ENCODE measurements around the gene PNPLA6. TPM values are rescaled to one million over a fixed set of nuclear protein-coding genes. Genes with fewer than 3 reads are reported as not detected.

Gene PNPLA6
- total and polyA plus RNA-seq, 2 experiments from 2014 or later = 66.6 to 135 TPM

DNA sequence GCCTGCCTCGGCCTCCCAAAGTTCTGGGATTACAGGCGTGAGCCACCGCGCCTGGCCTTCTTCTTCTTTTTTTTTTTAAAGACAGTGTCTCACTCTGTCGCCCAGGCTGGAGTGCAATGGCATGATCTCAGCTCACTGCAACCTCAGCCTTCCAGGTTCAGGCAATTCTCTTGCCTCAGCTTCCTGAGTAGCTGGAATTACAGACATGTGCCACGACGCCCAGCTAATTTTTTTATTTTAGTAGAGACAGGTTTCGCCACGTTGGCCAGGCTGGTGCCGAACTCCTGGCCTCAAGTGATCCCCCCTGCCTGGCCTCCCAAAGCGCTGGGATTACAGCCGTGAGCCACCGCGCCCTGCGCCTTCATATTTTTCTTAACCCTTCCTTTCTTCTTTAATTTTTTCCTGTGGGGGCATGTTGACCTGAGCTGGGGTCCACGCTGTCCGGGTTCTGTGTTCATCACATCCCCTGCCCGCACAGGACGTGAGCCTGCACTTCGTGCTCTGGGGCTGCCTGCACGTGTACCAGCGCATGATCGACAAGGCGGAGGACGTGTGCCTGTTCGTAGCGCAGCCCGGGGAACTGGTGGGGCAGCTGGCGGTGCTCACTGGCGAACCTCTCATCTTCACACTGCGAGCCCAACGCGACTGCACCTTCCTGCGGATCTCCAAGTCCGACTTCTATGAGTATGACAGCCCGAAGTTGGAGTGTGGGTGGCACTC lies 14.1 kb downstream of the PNPLA6 start:
- Mint-ChIP-seq H3K9me3 (no peaks in the 10 kb centered on the region), H3K4me3 (0 out of 3 replicates have a peak overlapping the region, but pooled peaks have one; percentile 14), H3K4me1 (peaks cover 3% of the 10 kb centered on the region; the same call in 2 of the 3 replicates), H3K36me3 (ENCODE audit: low read depth) (peaks cover 6% of the 10 kb centered on the region), H3K27ac (no peak overlapping the region), H3K27me3 (ENCODE audit: insufficient read depth, low read depth, poor library complexity) (peaks cover 7% of the 10 kb centered on the region)
- no peaks in the 10 kb centered on the region for H3K36me3 ChIP-seq (ENCODE audit: insufficient read depth)
- no peak overlapping the region for H2AFZ ChIP-seq
- H3K27me3 ChIP-seq (ENCODE audit: insufficient read depth) = no peaks in the 10 kb centered on the region
- H4K20me1 ChIP-seq (replicated peaks; ENCODE audit: insufficient read depth) = no peaks in the 10 kb centered on the region
- ATAC-seq = no peak
- no peaks in the 10 kb centered on the region for H3K79me2 ChIP-seq (replicated peaks; ENCODE audit: insufficient read depth)
- H3K4me3 ChIP-seq = no peak overlapping the region
- no peak for TF ChIP-seq REST (IDR thresholded peaks at IDR 0.05; ENCODE audit: unreplicated experiment)
- TF ChIP-seq JUNB (IDR thresholded peaks at IDR 0.05; ENCODE audit: unreplicated experiment) = no peak
- TF ChIP-seq CREB1 (CRISPR knock-in tag; IDR thresholded peaks at IDR 0.05; ENCODE audit: low read depth) = no peak
- TF ChIP-seq, protein P1, sequence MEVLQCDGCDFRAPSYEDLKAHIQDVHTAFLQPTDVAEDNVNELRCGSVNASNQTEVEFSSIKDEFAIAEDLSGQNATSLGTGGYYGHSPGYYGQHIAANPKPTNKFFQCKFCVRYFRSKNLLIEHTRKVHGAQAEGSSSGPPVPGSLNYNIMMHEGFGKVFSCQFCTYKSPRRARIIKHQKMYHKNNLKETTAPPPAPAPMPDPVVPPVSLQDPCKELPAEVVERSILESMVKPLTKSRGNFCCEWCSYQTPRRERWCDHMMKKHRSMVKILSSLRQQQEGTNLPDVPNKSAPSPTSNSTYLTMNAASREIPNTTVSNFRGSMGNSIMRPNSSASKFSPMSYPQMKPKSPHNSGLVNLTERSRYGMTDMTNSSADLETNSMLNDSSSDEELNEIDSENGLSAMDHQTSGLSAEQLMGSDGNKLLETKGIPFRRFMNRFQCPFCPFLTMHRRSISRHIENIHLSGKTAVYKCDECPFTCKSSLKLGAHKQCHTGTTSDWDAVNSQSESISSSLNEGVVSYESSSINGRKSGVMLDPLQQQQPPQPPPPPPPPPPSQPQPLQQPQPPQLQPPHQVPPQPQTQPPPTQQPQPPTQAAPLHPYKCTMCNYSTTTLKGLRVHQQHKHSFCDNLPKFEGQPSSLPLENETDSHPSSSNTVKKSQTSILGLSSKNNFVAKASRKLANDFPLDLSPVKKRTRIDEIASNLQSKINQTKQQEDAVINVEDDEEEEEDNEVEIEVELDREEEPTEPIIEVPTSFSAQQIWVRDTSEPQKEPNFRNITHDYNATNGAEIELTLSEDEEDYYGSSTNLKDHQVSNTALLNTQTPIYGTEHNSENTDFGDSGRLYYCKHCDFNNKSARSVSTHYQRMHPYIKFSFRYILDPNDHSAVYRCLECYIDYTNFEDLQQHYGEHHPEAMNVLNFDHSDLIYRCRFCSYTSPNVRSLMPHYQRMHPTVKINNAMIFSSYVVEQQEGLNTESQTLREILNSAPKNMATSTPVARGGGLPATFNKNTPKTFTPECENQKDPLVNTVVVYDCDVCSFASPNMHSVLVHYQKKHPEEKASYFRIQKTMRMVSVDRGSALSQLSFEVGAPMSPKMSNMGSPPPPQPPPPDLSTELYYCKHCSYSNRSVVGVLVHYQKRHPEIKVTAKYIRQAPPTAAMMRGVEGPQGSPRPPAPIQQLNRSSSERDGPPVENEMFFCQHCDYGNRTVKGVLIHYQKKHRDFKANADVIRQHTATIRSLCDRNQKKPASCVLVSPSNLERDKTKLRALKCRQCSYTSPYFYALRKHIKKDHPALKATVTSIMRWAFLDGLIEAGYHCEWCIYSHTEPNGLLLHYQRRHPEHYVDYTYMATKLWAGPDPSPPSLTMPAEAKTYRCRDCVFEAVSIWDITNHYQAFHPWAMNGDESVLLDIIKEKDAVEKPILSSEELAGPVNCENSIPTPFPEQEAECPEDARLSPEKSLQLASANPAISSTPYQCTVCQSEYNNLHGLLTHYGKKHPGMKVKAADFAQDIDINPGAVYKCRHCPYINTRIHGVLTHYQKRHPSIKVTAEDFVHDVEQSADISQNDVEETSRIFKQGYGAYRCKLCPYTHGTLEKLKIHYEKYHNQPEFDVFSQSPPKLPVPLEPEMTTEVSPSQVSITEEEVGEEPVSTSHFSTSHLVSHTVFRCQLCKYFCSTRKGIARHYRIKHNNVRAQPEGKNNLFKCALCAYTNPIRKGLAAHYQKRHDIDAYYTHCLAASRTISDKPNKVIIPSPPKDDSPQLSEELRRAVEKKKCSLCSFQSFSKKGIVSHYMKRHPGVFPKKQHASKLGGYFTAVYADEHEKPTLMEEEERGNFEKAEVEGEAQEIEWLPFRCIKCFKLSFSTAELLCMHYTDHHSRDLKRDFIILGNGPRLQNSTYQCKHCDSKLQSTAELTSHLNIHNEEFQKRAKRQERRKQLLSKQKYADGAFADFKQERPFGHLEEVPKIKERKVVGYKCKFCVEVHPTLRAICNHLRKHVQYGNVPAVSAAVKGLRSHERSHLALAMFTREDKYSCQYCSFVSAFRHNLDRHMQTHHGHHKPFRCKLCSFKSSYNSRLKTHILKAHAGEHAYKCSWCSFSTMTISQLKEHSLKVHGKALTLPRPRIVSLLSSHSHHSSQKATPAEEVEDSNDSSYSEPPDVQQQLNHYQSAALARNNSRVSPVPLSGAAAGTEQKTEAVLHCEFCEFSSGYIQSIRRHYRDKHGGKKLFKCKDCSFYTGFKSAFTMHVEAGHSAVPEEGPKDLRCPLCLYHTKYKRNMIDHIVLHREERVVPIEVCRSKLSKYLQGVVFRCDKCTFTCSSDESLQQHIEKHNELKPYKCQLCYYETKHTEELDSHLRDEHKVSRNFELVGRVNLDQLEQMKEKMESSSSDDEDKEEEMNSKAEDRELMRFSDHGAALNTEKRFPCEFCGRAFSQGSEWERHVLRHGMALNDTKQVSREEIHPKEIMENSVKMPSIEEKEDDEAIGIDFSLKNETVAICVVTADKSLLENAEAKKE (CRISPR knock-in tag; IDR thresholded peaks at IDR 0.05) = no peak
- no peak for TF ChIP-seq CTCF (conservative IDR thresholded peaks at IDR 0.05; ENCODE audit: low read depth in 2 of 2)
- no peak for TF ChIP-seq STAT1 (IDR thresholded peaks at IDR 0.05; ENCODE audit: unreplicated experiment)
- TF ChIP-seq NANOG (IDR thresholded peaks at IDR 0.05; ENCODE audit: borderline replicate concordance) = no peak
- H3K4me1 ChIP-seq (ENCODE audit: insufficient read depth) = peaks cover 3% of the 10 kb centered on the region; the same call in 1 of the 2 replicates
- H3F3A ChIP-seq (replicated peaks; ENCODE audit: low read depth) = no peaks in the 10 kb centered on the region
- no peak for DNase-seq (ENCODE audit: low spot score)
- H3K4me2 ChIP-seq = no peak overlapping the region
- H3K9me2 ChIP-seq (ENCODE audit: insufficient read depth) = no peaks in the 10 kb centered on the region
- no peak overlapping the region for H3K27ac ChIP-seq (ENCODE audit: low read depth)
